ENCODE data around the gene RBKS. TPM values are rescaled to one million over a fixed set of nuclear protein-coding genes. Genes with fewer than 3 reads are reported as not detected.

Gene RBKS
- total RNA-seq, 1 experiment from 2014 or later: 9.2 TPM

DNA sequence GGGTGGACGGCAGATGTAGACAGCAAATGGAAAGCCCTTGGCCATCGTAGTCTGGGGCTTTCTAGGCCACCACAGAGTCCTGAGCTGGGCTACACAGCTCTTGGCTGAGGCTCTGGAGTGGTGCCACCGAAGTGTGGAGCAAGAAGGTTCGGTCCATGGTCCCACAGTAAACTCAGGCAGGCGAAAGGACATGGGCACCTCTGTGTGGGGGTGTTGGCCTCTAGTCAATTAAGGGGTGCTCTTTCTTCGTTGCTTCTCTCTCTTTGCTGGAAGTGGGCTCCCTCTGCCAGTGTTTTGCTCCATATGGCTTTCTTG is 153.3 kb downstream of the RBKS start:
- ChIA-PET POLR2A (interaction anchor here (0.7 to 0.9 kb wide), 2 partner anchors 18 to 29 kb away, joined by 3 read pairs; no protein-coding TSS in a partner anchor), CTCF (interaction anchor here (0.7 to 1.6 kb wide), 2 partner anchors 13 to 821 kb away, joined by 3 to 4 read pairs; no protein-coding TSS in a partner anchor)
- no peaks in the 10 kb centered on the region for H3K9me3 Mint-ChIP-seq (ENCODE audit: unreplicated experiment)
- DNase-seq (ENCODE audit: unreplicated experiment): no peak
- TF ChIP-seq, protein P1, sequence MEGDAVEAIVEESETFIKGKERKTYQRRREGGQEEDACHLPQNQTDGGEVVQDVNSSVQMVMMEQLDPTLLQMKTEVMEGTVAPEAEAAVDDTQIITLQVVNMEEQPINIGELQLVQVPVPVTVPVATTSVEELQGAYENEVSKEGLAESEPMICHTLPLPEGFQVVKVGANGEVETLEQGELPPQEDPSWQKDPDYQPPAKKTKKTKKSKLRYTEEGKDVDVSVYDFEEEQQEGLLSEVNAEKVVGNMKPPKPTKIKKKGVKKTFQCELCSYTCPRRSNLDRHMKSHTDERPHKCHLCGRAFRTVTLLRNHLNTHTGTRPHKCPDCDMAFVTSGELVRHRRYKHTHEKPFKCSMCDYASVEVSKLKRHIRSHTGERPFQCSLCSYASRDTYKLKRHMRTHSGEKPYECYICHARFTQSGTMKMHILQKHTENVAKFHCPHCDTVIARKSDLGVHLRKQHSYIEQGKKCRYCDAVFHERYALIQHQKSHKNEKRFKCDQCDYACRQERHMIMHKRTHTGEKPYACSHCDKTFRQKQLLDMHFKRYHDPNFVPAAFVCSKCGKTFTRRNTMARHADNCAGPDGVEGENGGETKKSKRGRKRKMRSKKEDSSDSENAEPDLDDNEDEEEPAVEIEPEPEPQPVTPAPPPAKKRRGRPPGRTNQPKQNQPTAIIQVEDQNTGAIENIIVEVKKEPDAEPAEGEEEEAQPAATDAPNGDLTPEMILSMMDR (IDR thresholded peaks at IDR 0.05; ENCODE audit: unreplicated experiment): no peak
- H3K27ac Mint-ChIP-seq (ENCODE audit: low read depth, unreplicated experiment): no peak overlapping the region
- H3K27me3 Mint-ChIP-seq (ENCODE audit: insufficient read depth, unreplicated experiment): no peaks in the 10 kb centered on the region
- H3K4me1 Mint-ChIP-seq (ENCODE audit: insufficient read depth, unreplicated experiment): no peaks in the 10 kb centered on the region
- intact Hi-C loops (cut with micrococcal nuclease): no loop called here
- no TSS peak for BruUV-seq (replicated peaks)
- H3K4me3 Mint-ChIP-seq (ENCODE audit: unreplicated experiment): no peak overlapping the region
- no peaks in the 10 kb centered on the region for H3K36me3 Mint-ChIP-seq (ENCODE audit: insufficient read depth, unreplicated experiment)

GRCh38 chr2:27736031-27736889 is 153.9 kb downstream of the RBKS start:
- H3K4me3 Mint-ChIP-seq (ENCODE audit: unreplicated experiment): no peak overlapping the region

DNA sequence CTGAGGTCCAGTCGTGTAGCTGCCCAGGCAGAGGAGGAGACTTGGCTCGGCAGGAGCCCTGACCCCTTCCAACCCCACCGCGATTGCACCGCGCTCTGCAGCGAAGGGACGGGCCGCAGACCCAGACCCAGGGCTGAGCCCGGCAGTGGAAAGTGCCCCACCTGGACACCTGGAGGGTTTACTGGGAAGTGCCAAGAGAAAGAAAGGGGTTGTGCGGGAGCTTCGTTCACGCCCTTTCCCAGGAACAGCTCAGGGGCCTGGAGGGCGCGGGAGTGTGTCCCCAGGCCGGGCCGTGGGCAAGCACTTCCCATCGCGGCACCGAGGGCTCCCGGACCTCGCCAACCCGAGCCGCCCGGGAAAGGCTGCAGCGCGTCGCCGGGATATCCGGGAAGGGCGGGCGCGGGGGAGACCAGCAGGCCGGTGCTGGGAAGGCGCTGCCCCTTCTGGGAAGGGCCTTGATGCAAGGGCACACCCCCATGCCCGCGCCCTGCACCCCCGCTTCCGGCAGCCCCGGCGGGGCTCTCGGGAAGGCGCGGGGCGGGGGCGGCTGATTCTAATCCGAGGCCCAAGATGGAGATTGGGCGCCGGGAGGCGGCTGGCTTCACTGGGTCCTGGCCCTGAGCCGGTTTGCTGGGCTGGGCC is 154.8 kb downstream of the RBKS start:
- Mint-ChIP-seq H3K4me3 (ENCODE audit: unreplicated experiment) (no peak overlapping the region), H3K36me3 (ENCODE audit: insufficient read depth, unreplicated experiment) (no peaks in the 10 kb centered on the region), H3K9me3 (ENCODE audit: unreplicated experiment) (no peaks in the 10 kb centered on the region), H3K4me1 (ENCODE audit: insufficient read depth, unreplicated experiment) (peaks cover 8% of the 10 kb centered on the region), H3K27me3 (ENCODE audit: insufficient read depth, unreplicated experiment) (no peaks in the 10 kb centered on the region), H3K27ac (ENCODE audit: low read depth, unreplicated experiment) (no peak overlapping the region)
- ChIA-PET CTCF (no interaction called here), POLR2A (interaction anchor here (0.7 kb wide), 1 partner anchor 23 kb away, joined by 3 read pairs; no protein-coding TSS in a partner anchor)
- TF ChIP-seq, protein P1 (IDR thresholded peaks at IDR 0.05; ENCODE audit: unreplicated experiment): no peak
- intact Hi-C loops (cut with micrococcal nuclease): no loop called here
- BruUV-seq (replicated peaks): no TSS peak
- DNase-seq (ENCODE audit: unreplicated experiment): peak; percentile 71

More at GRCh38 chr2:27736031-27736889, 153.9 kb downstream of the RBKS start:
- no peak for DNase-seq (ENCODE audit: unreplicated experiment)
- H3K27me3 Mint-ChIP-seq (ENCODE audit: insufficient read depth, unreplicated experiment): no peaks in the 10 kb centered on the region
- no peaks in the 10 kb centered on the region for H3K36me3 Mint-ChIP-seq (ENCODE audit: insufficient read depth, unreplicated experiment)
- POLR2A ChIA-PET: interaction anchor here (0.7 kb wide), 1 partner anchor 19 kb away, joined by 3 read pairs; no protein-coding TSS in a partner anchor
- H3K27ac Mint-ChIP-seq (ENCODE audit: low read depth, unreplicated experiment): no peak overlapping the region
- no peaks in the 10 kb centered on the region for H3K9me3 Mint-ChIP-seq (ENCODE audit: unreplicated experiment)
- intact Hi-C loops (cut with micrococcal nuclease): no loop called here
- CTCF ChIA-PET: interaction anchor here (0.6 to 1.6 kb wide), 3 partner anchors 13 to 719 kb away, joined by 3 to 4 read pairs (median 3); no protein-coding TSS in a partner anchor
- H3K4me1 Mint-ChIP-seq (ENCODE audit: insufficient read depth, unreplicated experiment): peaks cover 5% of the 10 kb centered on the region
- no TSS peak for BruUV-seq (replicated peaks)
- TF ChIP-seq, protein P1 (IDR thresholded peaks at IDR 0.05; ENCODE audit: unreplicated experiment): no peak

DNA sequence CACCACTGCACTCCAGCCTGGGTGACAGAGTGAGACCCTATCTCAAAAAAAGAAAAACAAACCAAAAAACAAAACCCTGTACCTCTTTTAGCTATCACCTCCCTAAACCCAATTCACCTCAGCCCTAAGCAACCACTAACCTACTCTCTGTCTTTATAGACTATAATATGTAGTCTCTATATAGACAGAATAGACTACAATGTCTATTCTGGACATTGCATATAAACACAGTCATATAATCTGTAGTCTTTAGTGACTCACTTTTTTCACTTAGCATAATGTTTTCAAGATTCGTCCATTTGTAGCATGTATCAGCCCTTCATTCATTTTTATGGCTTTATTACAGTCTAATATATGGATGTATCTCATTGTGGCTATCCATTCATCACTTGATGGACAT is 155.9 kb downstream of the RBKS start:
- TF ChIP-seq, protein P1 (IDR thresholded peaks at IDR 0.05; ENCODE audit: unreplicated experiment): no peak
- CTCF ChIA-PET: no interaction called here
- Mint-ChIP-seq H3K36me3 (ENCODE audit: insufficient read depth, unreplicated experiment) (no peaks in the 10 kb centered on the region), H3K27ac (ENCODE audit: low read depth, unreplicated experiment) (no peak overlapping the region), H3K9me3 (ENCODE audit: unreplicated experiment) (no peaks in the 10 kb centered on the region), H3K27me3 (ENCODE audit: insufficient read depth, unreplicated experiment) (no peaks in the 10 kb centered on the region), H3K4me1 (ENCODE audit: insufficient read depth, unreplicated experiment) (peaks cover 8% of the 10 kb centered on the region), H3K4me3 (ENCODE audit: unreplicated experiment) (no peak overlapping the region)
- intact Hi-C loops (cut with micrococcal nuclease): no loop called here
- POLR2A ChIA-PET: no interaction called here
- BruUV-seq (replicated peaks): no TSS peak
- no peak for DNase-seq (ENCODE audit: unreplicated experiment)

All from MCF 10A (cell line).